HEK293T (cell line): ENCODE results near the gene CEP41.

Experiments used
- ARNT ChIP-seq: fragments of 450-650 bp; IDR thresholded peaks from 2 replicates; pipeline ENCODE4 v1.6.1; 2017; ENCODE audit warnings: mild to moderate bottlenecking
- BHLHE40 ChIP-seq: fragments of 450-650 bp; IDR thresholded peaks from 2 replicates; pipeline ENCODE4 v1.6.1; 2016; ENCODE audit warnings: mild to moderate bottlenecking, moderate library complexity, borderline replicate concordance
- ELF4 ChIP-seq: fragments of 450-650 bp; IDR thresholded peaks from 2 replicates; pipeline ENCODE4 v1.6.1; 2017; ENCODE audit warnings: antibody characterized with exemption
- FOXA1 ChIP-seq: fragments of 450-650 bp; IDR thresholded peaks from 2 replicates; pipeline ENCODE4 v1.6.1; 2016; ENCODE audit warnings: mild to moderate bottlenecking
- FOXK2 ChIP-seq: fragments of 450-650 bp; IDR thresholded peaks from 2 replicates; pipeline ENCODE4 v1.6.1; 2016; ENCODE audit warnings: mild to moderate bottlenecking
- SUZ12 ChIP-seq: fragments of 450-650 bp; IDR thresholded peaks from 2 replicates; pipeline ENCODE4 v1.6.1; 2016; ENCODE audit warnings: mild to moderate bottlenecking

GRCh38 chr7:130384371-130384801, 56.4 kb downstream of the CEP41 start:
- TF ChIP-seq FOXK2 (no peak), BHLHE40 (no peak), FOXA1 (no peak), SUZ12 (no peak), ARNT (no peak), ELF4 (no peak)
